HL-60 (cell line): ENCODE results near the gene LAMTOR1.

ENCODE experiments used
- CTCF ChIP-seq: IDR thresholded peaks from one replicate; pipeline ENCODE4 v1.5.1; 2011; ENCODE audit warnings: low read length, control low read depth, inconsistent platforms; ENCODE audit not compliant: insufficient read depth
- POLR2AphosphoS5 ChIP-seq: IDR thresholded peaks from 2 replicates; pipeline ENCODE4 v1.6.1; 2012; ENCODE audit warnings: low read depth

GRCh38 chr11:72102946-72103753 lies at the start of gene LAMTOR1:
- TF ChIP-seq CTCF (peak; percentile 16), POLR2AphosphoS5 (peak; percentile 73)
